ENCODE measurements around the gene ACSL5.

GRCh38 chr10:112393827-112394226 lies 19.9 kb downstream of the ACSL5 start:
- TF ChIP-seq POLR2A (IDR thresholded peaks at IDR 0.05) (no peak), CTCF (IDR thresholded peaks at IDR 0.05) (no peak)
